Esophagus squamous epithelium (tissue), 5 donors: ENCODE results near the gene CTDSPL. TPM values are rescaled to one million over a fixed set of nuclear protein-coding genes. Genes with fewer than 3 reads are reported as not detected.
A peak's percentile ranks its signal among the peaks of the same experiment; 100 is the strongest.

Source experiments
- DNase-seq: peaks from one replicate; lab custom pipeline; 2025; lab: John Stamatoyannopoulos, UW
- H3K27ac ChIP-seq, 4 donors: fragments of 200-600 bp; sonication (generic); one replicate each; pipeline ENCODE4 v1.5.1; 2016 to 2019; ENCODE audit warnings: mild to moderate bottlenecking in 1 of 4
- H3K27me3 ChIP-seq, 4 donors: fragments of 200-600 bp; sonication (generic); 1 replicate in 3 of 4; 2 replicates in 1 of 4; pipeline versions ENCODE4 v1.5.1 to v1.6.0; 2017 to 2021; ENCODE audit warnings: antibody characterized with exemption in 1 of 4
- H3K36me3 ChIP-seq, 3 donors: fragments of 200-600 bp; sonication (generic); one replicate each; pipeline ENCODE4 v1.5.1; 2016 to 2019
- H3K4me1 ChIP-seq, 3 donors: fragments of 200-600 bp; sonication (generic); one replicate each; pipeline ENCODE4 v1.5.1; 2017 to 2019
- H3K4me3 ChIP-seq, 4 donors: fragments of 200-600 bp; sonication (generic); 1 replicate in 3 of 4; 2 replicates in 1 of 4; pipeline ENCODE4 v1.5.1; 2016 to 2019; ENCODE audit warnings: mild to moderate bottlenecking in 2 of 4, moderate library complexity in 1 of 4
- H3K9me3 ChIP-seq, 3 donors: fragments of 200-600 bp; sonication (generic); one replicate each; pipeline ENCODE4 v1.5.1; 2016 to 2019
- CTCF ChIP-seq, 6 experiments: fragments of 450-650 bp in 4 of 6; fragments of 200-600 bp in 2 of 6; sonication (generic) in 2 of 6; IDR thresholded peaks; one replicate each; pipeline ENCODE4 v1.5.1; 2016 to 2019; ENCODE audit warnings: antibody characterized with exemption in 6 of 6, mild to moderate bottlenecking in 4 of 6, moderate library complexity in 4 of 6
- POLR2A ChIP-seq, 4 donors: fragments of 450-650 bp; IDR thresholded peaks; one replicate each; pipeline ENCODE4 v1.6.1; 2017; ENCODE audit warnings: antibody characterized with exemption in 4 of 4, mild to moderate bottlenecking in 4 of 4, moderate library complexity in 3 of 4
- WGBS, 2 donors: methylation state at CpG; one replicate each; pipeline ENCODE4 v1.1.5; 2018; 5-methylcytosine and 5-hydroxymethylcytosine counted together
- intact Hi-C: fragments of 100-400 bp; cut with DNase I; formaldehyde crosslinking; loops from one replicate; pipeline ENCODE4 v1.15.0; 2022
- total RNA-seq, 4 donors: library from RNA; depleted of rRNA; stranded (reverse); fragments of >200 nt; gene quantifications; one replicate each; pipeline ENCODE4 v1.1.0, GENCODE V29; 2016
- donor health status: DM: yes; HTN: yes; CAD: no.

The CTDSPL gene
- total RNA-seq, 4 donors from 2014 or later: 20.7 to 55.1 (median 30.8) TPM

- peaks cover 0 to 83% (median 0%) of the 10 kb centered on the region in 3 donors for H3K36me3 ChIP-seq
- DNase-seq: no peak
- intact Hi-C loops: no loop called here
Measured at GRCh38 chr3:37973246-37974054, 111.8 kb downstream of the CTDSPL start.

GRCh38 chr3:37974121-37975083, 112.7 kb downstream of the CTDSPL start:
- H3K4me1 ChIP-seq: peaks cover 0 to 5% (median 0%) of the 10 kb centered on the region in 3 donors
- H3K27ac ChIP-seq: no peak overlapping the region
- peak; percentile 36 to 80 (median 68) for TF ChIP-seq CTCF (IDR thresholded peaks at IDR 0.05)
- TF ChIP-seq POLR2A (IDR thresholded peaks at IDR 0.05): no peak
- H3K9me3 ChIP-seq: no peaks in the 10 kb centered on the region
- H3K36me3 ChIP-seq: peaks cover 0 to 79% (median 0%) of the 10 kb centered on the region in 3 donors
- H3K4me3 ChIP-seq: no peak overlapping the region
- no peaks in the 10 kb centered on the region for H3K27me3 ChIP-seq
- WGBS, 2 donors: 39 to 81% methylated on average over 3 to 7 of the region's 9 CpGs
- intact Hi-C loops: no loop called here
- DNase-seq: no peak

More at GRCh38 chr3:37973246-37974054, 111.8 kb downstream of the CTDSPL start:
- 71 to 77% methylated on average over 12 of the region's 12 CpGs for WGBS, 2 donors
- Histone ChIP-seq H3K27ac (no peak overlapping the region), H3K9me3 (no peaks in the 10 kb centered on the region), H3K4me3 (no peak overlapping the region), H3K4me1 (peaks cover 0 to 14% (median 0%) of the 10 kb centered on the region in 3 donors), H3K27me3 (no peaks in the 10 kb centered on the region)
- TF ChIP-seq POLR2A (IDR thresholded peaks at IDR 0.05) (no peak), CTCF (IDR thresholded peaks at IDR 0.05) (no peak)

GRCh38 chr3:37979541-37980461, 118.1 kb downstream of the CTDSPL start:
- H3K4me1 ChIP-seq: peaks cover 0 to 19% (median 12%) of the 10 kb centered on the region in 3 donors
- intact Hi-C loops: no loop called here
- H3K27me3 ChIP-seq: no peaks in the 10 kb centered on the region
- H3K36me3 ChIP-seq: peaks cover 0 to 72% (median 4%) of the 10 kb centered on the region in 3 donors
- H3K27ac ChIP-seq: no peak overlapping the region
- 80 to 86% methylated on average over 8 of the region's 8 CpGs for WGBS, 2 donors
- TF ChIP-seq POLR2A (IDR thresholded peaks at IDR 0.05) (no peak), CTCF (IDR thresholded peaks at IDR 0.05) (no peak)
- no peak overlapping the region for H3K4me3 ChIP-seq
- no peak for DNase-seq
- no peaks in the 10 kb centered on the region for H3K9me3 ChIP-seq

GRCh38 chr3:37980462-37981347, 119.0 kb downstream of the CTDSPL start:
- Histone ChIP-seq H3K27me3 (no peaks in the 10 kb centered on the region), H3K36me3 (peaks cover 0 to 63% (median 4%) of the 10 kb centered on the region in 3 donors), H3K27ac (no peak overlapping the region), H3K9me3 (no peaks in the 10 kb centered on the region), H3K4me1 (peaks cover 0 to 28% (median 19%) of the 10 kb centered on the region in 3 donors), H3K4me3 (no peak overlapping the region)
- 87 to 90% methylated on average over 7 to 9 of the region's 14 CpGs for WGBS, 2 donors
- intact Hi-C loops: no loop called here
- no peak for DNase-seq
- TF ChIP-seq CTCF (IDR thresholded peaks at IDR 0.05): no peak
- no peak for TF ChIP-seq POLR2A (IDR thresholded peaks at IDR 0.05)
